ENCODE measurements around the gene POLR2H.
A peak's percentile ranks its signal among the peaks of the same experiment; 100 is the strongest.

POLR2H gene

GRCh38 chr3:184409331-184409926 is 47.9 kb downstream of the POLR2H start:
- intact Hi-C loops (cut with DNase I), result no loop called here
- DNase-seq, result peak in 2 of 10 donors; percentile 68 to 72

- intact Hi-C loops (cut with DNase I), result no loop called here
These were observed 48.5 kb downstream of the POLR2H start for GRCh38 chr3:184409946-184410500.

GRCh38 chr3:184414418-184415202 is 53.1 kb downstream of the POLR2H start:
- intact Hi-C loops (cut with DNase I), result loop anchor here (5.0 kb wide), 3 partner anchors 53 to 128 kb away; no protein-coding TSS in a partner anchor
- DNase-seq, result no peak

More at GRCh38 chr3:184409946-184410500, 48.5 kb downstream of the POLR2H start:
- peak in 1 of 10 donors; percentile 53 for DNase-seq

- DNase-seq, result peak in 1 of 10 donors; percentile 24
- intact Hi-C loops (cut with DNase I), result loop anchor here (5.0 kb wide), 3 partner anchors 52 to 127 kb away; no protein-coding TSS in a partner anchor
These were observed 53.6 kb downstream of the POLR2H start for GRCh38 chr3:184415203-184415490.

- intact Hi-C loops (cut with DNase I), result loop anchor here (5.0 kb wide), 3 partner anchors 50 to 125 kb away; no protein-coding TSS in a partner anchor
- peak; percentile 30 to 95 (median 75) for DNase-seq
These were observed 56.3 kb downstream of the POLR2H start for GRCh38 chr3:184417619-184418327.

Measured in posterior cingulate gyrus (tissue), 11 donors.